Measurements from ENCODE around the gene BBS5.
A peak's percentile ranks its signal among the peaks of the same experiment; 100 is the strongest.
"Not testable (repeated sequence)": the region's sequence is repeated elsewhere in the genome, so short reads cannot be mapped to it uniquely, and the experiment has no call there.

Gene BBS5

GRCh38 chr2:169479257-169480078, at the start of gene BBS5:
Gene BBS5 (plus strand): TSS chr2:169479494. CDS start chr2:169479554, 60 bp downstream.
- peak; percentile 79 for DNase-seq

GRCh38 chr2:169431772-169432171, 47.5 kb upstream of the BBS5 start:
- not testable (repeated sequence) for DNase-seq

GRCh38 chr2:169434236-169434635, 45.1 kb upstream of the BBS5 start:
- not testable (repeated sequence) for DNase-seq

DNA sequence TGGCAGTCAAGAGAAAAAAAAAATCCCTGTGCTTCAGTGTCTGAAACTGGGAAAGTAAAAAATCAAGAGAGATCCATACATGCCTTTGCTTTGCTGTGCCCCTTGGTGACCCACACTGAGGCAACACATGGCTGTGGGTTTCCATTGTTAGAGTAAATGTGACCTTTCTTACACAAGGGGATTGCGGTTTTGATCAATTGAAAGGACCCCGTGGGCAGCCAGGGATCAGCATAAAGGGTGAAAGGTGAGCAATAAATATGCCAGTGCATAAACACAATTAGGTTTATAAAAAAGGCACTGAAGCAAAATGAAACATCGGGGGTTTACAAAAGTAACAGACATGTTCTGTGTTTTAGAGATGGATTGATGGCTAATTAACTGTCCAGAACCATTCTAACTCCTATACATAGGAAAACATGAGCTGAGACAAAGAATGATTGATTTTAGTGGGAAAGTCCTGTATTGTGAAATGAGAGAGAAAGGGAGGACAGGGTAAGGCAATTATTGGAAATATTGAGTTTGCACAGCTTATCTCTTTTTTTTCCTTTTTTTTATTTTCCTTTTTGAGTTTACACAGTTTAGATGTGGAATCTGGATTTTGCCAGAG, 40.7 kb upstream of the BBS5 start:
- DNase-seq, result no peak

GRCh38 chr2:169439900-169440299, 39.4 kb upstream of the BBS5 start:
- DNase-seq, result no peak

GRCh38 chr2:169446452-169446851, 32.8 kb upstream of the BBS5 start:
- no peak for DNase-seq

- DNase-seq, result no peak
These were observed 31.0 kb upstream of the BBS5 start for GRCh38 chr2:169448316-169448715.

DNA sequence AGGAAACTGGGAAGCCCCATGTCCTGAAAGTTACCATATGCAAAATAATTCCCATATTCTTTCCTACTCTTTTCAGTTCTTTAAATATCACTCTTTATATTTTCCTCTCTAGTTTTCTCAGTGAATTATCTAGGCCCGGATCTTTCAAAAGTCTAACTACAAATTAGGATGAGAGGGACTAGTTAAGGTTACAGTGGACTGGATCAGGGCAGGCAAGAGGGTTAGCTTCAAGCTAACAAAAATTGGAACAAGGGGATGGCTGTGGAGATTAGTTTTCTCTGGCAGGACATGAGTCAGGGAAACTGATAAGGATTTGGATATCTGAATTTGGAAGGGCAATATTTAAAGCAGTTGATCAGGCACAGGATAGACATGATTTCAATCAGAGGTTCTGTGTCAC, 30.4 kb upstream of the BBS5 start:
- DNase-seq, result no peak

DNA sequence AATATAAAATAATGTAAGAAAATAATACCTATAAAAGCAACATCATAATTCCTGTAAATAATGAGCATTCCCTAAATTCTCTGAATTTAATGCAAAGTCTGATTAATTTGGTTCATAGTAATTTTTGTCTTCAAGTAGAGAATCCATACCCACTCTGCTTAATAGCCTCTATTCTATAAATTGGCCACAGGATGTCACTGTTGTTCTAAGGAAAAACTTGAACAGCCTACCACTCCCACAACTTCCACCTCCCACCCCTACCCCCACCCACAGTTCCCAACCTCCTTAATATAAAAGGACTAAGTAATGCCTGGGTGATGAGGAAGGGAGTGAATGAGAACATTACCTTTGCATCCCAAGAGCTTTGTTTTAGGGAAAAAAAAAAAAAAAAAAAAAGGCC, 27.2 kb upstream of the BBS5 start:
- peak; percentile 59 for DNase-seq

GRCh38 chr2:169453044-169453443, 26.2 kb upstream of the BBS5 start:
- DNase-seq, result not testable (repeated sequence)

GRCh38 chr2:169461143-169461542, 18.2 kb upstream of the BBS5 start:
- DNase-seq, result no peak

- DNase-seq, result no peak
These were observed 16.2 kb upstream of the BBS5 start for GRCh38 chr2:169462896-169463695.

DNA sequence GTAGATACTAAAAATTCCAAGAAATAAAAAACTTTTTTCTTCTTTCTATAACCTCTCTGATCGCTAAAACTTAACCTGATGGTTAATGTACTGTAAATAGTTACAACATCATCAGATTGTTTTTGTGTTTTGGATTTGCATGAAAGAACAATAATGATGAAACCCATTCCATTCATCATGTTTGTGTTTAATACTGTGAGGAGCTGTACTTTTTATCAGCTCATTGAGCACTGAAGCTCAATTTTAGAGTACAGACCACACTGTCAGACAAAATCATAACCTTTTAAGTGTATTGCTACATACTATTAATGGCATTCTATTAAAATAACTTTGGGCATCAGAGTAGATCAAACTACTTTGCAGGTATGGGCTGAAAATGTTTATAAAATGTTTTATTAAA, 14.8 kb upstream of the BBS5 start:
- no peak for DNase-seq

DNA sequence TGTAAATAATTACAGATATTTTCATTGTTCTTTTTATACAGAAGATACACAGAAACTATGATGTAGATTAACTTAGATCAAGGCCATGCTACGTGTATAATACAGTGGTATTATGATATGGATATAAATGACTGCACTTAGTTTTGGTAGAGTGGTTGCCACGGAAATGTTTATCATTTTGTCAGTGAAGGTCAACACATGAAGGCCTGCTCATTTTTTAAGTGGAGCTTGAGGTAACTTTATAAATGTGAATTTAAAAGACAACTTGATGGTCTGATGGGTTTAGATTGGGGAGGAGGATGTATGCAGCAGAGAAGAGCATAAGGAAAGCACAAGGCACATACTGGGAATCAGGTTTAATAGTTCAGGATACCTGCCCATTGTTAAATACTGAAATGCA, 14.4 kb upstream of the BBS5 start:
- peak; percentile 42 for DNase-seq

- DNase-seq, result no peak
These were observed 10.5 kb upstream of the BBS5 start for GRCh38 chr2:169468841-169469240.

DNA sequence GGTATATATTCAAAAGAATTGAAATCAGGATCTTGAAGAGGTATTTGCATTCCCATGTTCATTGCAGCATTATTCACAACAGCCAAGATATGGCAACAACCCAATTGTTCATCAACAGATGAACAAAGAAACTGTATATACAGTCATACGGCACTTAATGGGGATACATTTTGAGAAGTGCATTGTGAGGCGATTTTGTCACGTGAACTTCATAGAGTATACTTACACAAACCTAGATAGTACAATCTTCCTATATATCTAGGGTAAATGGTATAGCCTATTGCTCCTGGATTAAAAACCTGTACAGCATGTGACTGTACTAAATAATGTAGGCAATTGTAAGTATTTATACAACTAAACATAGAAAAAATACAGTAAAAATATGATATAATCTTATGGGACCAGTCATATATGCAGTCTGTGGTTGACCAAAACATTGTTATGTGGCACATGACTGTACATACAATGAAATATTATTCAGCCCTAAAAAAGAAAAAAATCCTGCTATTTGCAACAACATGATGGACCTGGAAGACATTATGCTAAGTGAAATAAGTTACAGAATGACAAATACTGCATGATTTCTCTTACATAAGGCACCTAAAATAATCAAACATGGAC, 9.2 kb upstream of the BBS5 start:
- no peak for DNase-seq

DNA sequence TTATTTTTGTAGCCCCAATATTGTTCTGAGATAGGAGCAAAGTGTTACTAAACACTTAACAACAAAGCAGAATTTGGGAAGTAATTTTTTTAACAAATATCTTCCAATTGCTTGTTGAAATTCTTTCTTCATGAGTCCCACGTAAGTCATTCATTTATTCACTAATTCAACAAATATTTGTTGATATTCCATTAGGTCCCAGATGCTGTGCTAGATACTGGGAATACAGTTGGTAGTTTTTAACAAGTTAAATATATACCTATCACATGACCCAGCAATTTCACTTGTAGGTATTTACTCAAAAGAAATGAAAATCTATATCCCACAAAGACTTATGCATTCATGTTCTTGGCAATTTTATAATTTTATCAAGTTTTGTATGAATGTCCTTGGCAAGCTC, 7.0 kb upstream of the BBS5 start:
- no peak for DNase-seq

DNA sequence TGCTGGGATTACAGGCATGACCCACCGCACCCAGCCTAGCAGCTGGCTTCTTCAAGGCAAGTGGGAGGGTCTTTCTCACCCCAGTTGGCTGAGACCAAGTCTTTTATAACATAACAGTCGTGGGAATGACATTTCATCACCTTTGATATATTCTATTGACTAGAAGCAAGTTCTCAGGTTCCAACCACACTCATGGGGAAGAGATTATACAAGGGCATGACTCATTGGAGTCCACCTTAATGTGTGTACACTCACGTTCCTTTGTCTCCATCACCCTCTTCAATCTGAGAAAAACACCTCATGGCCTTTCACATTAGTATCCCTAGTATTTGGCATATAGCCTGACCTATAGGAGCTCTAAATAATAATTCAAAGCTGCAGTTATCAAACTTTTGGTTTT, 2.8 kb upstream of the BBS5 start:
- DNase-seq, result no peak

DNA sequence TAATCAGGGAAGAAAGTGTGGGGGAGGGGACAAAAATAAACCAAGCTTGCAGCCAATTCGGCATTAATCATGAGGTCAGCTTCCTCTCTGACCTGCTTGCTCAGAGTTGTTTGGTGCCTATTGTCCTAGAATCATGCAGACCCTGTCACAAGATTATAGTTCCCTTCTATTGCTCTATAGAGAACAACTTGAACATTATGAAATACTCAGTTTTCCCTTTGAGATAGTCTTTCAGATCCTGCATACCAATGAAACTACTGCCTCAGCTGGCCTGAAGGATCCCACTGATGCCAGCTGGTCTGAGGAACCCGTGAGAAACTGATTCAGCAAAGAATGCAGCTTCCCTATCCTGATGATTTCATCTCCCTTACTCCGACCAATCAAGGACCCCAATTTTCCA, 955 bp upstream of the BBS5 start:
- DNase-seq, result no peak

DNA sequence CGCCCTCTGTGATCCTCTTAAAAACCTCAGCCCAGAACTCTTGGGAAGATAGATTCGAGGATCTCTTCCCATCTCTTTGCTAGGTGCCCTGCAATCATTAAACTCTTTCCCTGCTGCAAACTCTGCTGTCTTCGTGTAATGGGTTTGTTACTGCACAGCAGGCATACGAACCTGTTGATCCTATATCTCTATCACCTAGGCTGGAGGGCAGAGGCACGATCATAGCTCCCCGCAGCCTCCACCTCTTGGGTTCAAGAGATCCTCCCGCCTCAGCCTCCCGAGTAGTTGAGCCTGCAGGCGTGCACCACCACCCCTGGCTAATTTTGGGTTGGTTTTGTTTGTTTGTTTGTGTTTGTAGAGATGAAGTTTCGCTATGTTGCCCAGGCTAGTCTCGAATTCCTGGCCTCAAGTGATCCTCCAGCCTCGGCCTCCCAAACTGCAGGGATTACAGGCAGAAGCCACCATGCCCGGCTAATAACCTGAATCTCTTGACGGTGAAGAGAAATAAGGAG, 493 bp upstream of the BBS5 start:
- no peak for DNase-seq

GRCh38 chr2:169480079-169480465, 778 bp downstream of the BBS5 start:
- peak; percentile 21 for DNase-seq

DNA sequence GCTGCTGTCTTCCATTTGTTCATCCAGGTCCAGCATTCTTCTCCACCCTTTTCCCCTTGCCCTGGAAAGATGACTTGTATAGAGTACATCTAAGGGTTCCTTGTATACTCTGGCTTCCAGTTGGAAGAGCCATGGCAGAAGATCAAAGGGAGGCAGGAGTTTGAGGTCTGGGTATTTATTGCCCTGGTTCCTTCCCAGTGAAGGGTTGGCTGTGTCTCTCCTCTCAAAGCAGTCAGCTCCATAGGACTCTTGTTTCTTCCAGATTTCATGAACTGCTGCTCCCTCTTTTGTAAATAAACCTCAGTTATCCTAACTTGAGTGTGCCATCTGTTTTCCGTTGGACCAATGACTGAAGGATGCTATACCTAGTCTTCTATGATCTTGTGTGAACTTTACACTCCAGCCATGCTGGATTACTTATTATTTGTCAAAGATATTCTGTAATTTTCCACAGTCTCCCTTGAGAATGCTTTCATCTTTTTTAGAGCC, 6.4 kb downstream of the BBS5 start:
- DNase-seq, result no peak

DNA sequence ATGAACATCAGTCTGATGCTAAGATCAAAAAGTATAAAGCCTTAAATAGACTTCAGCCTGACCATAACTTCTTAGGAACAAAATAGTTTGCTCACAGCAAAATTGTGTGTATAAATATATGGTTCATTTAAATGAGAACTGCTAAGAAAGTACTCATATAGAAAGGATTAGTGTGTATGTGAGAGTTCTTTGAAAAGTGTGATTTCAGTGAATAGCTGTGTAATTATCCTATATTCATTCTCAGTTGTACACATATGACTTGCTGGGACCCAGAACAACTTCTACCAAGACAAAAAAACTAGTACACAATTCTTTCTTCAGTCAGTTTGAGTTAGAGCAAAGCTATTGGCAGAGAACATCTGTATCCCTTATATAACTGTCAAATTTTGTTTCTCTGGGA, 7.2 kb downstream of the BBS5 start:
- no peak for DNase-seq
